SIG-M5 treated with dmso at 0.1 percent for 504 hours (cell line): ENCODE results near the gene CD177.
"Not testable (repeated sequence)": the region's sequence is repeated elsewhere in the genome, so short reads cannot be mapped to it uniquely, and the experiment has no call there.

Experiments
- DNase-seq: peaks from one replicate; lab custom pipeline; 2025; ENCODE audit not compliant: unreplicated experiment; lab: John Stamatoyannopoulos, UW

The CD177 gene

GRCh38 chr19:43353606-43354304 is at the start of gene CD177:
CD177 (plus strand) TSS chr19:43353686; CDS start chr19:43353715, 29 bp downstream.
- no peak for DNase-seq

- DNase-seq, result no peak
These were observed 47.8 kb upstream of the CD177 start for GRCh38 chr19:43305642-43306041.

GRCh38 chr19:43306097-43306496 is 47.4 kb upstream of the CD177 start:
- DNase-seq, result no peak

GRCh38 chr19:43308244-43308815 is 45.2 kb upstream of the CD177 start:
- DNase-seq, result no peak

- no peak for DNase-seq
These were observed 44.0 kb upstream of the CD177 start for GRCh38 chr19:43309466-43309865.

- DNase-seq, result no peak
These were observed 43.3 kb upstream of the CD177 start for GRCh38 chr19:43310221-43310620.

GRCh38 chr19:43311256-43311655 is 42.2 kb upstream of the CD177 start:
- no peak for DNase-seq

GRCh38 chr19:43311706-43312105 is 41.8 kb upstream of the CD177 start:
- no peak for DNase-seq

- DNase-seq, result no peak
These were observed 39.6 kb upstream of the CD177 start for GRCh38 chr19:43313711-43314495.

- DNase-seq, result no peak
These were observed 37.6 kb upstream of the CD177 start for GRCh38 chr19:43315851-43316250.

GRCh38 chr19:43316591-43317319 is 36.7 kb upstream of the CD177 start:
- DNase-seq, result peak; percentile 28

- DNase-seq, result no peak
These were observed 35.3 kb upstream of the CD177 start for GRCh38 chr19:43318203-43318602.

GRCh38 chr19:43318796-43319314 is 34.6 kb upstream of the CD177 start:
- no peak for DNase-seq

- no peak for DNase-seq
These were observed 32.9 kb upstream of the CD177 start for GRCh38 chr19:43320546-43320945.

- DNase-seq, result not testable (repeated sequence)
These were observed 26.7 kb upstream of the CD177 start for GRCh38 chr19:43326761-43327160.

GRCh38 chr19:43328561-43328960 is 24.9 kb upstream of the CD177 start:
- DNase-seq, result not testable (repeated sequence)

- DNase-seq, result not testable (repeated sequence)
These were observed 24.4 kb upstream of the CD177 start for GRCh38 chr19:43329049-43329448.

GRCh38 chr19:43329989-43330388 is 23.5 kb upstream of the CD177 start:
- DNase-seq, result no peak

GRCh38 chr19:43330726-43331434 is 22.6 kb upstream of the CD177 start:
- DNase-seq, result no peak

GRCh38 chr19:43331435-43332010 is 22.0 kb upstream of the CD177 start:
- DNase-seq, result no peak
